ENCODE measurements around the gene ALDH1B1. TPM values are rescaled to one million over a fixed set of nuclear protein-coding genes. Genes with fewer than 3 reads are reported as not detected.

The ALDH1B1 gene
- polyA plus RNA-seq, 1 experiment: 38.4 TPM

- no peak for DNase-seq (ENCODE audit: low read depth)
- ChIA-PET POLR2A (no interaction called here), CTCF (interaction anchor here (1.7 to 2.2 kb wide), 2 partner anchors 12 to 19 kb away, joined by 4 to 7 read pairs; no protein-coding TSS in a partner anchor)
- peaks cover 13% of the 10 kb centered on the region for H3K27me3 ChIP-seq (ENCODE audit: control insufficient read depth, insufficient read depth, low read length)
- no peak overlapping the region for H3K4me3 ChIP-seq (ENCODE audit: low read depth, low read length)
- H3K36me3 ChIP-seq (ENCODE audit: control insufficient read depth, insufficient read depth, low read length): no peaks in the 10 kb centered on the region
- TF ChIP-seq CTCF (IDR thresholded peaks at IDR 0.05; ENCODE audit: insufficient read depth, low read depth, low read length): no peak
These were observed 20.2 kb downstream of the ALDH1B1 start for GRCh38 chr9:38412751-38413150.

- ChIA-PET POLR2A (no interaction called here), CTCF (interaction anchor here (1.7 to 2.2 kb wide), 2 partner anchors 13 to 19 kb away, joined by 4 to 7 read pairs; no protein-coding TSS in a partner anchor)
- Histone ChIP-seq H3K36me3 (ENCODE audit: control insufficient read depth, insufficient read depth, low read length) (no peaks in the 10 kb centered on the region), H3K4me3 (ENCODE audit: low read depth, low read length) (no peak overlapping the region), H3K27me3 (ENCODE audit: control insufficient read depth, insufficient read depth, low read length) (peaks cover 13% of the 10 kb centered on the region)
- no peak for DNase-seq (ENCODE audit: low read depth)
- TF ChIP-seq CTCF (IDR thresholded peaks at IDR 0.05; ENCODE audit: insufficient read depth, low read depth, low read length): no peak
These were observed 20.8 kb downstream of the ALDH1B1 start for GRCh38 chr9:38413283-38413682.

- ChIA-PET POLR2A (no interaction called here), CTCF (no interaction called here)
- no peaks in the 10 kb centered on the region for H3K36me3 ChIP-seq (ENCODE audit: control insufficient read depth, insufficient read depth, low read length)
- no peak for TF ChIP-seq CTCF (IDR thresholded peaks at IDR 0.05; ENCODE audit: insufficient read depth, low read depth, low read length)
- H3K27me3 ChIP-seq (ENCODE audit: control insufficient read depth, insufficient read depth, low read length): peaks cover 14% of the 10 kb centered on the region
- H3K4me3 ChIP-seq (ENCODE audit: low read depth, low read length): no peak overlapping the region
- DNase-seq (ENCODE audit: low read depth): no peak
These were observed 21.7 kb downstream of the ALDH1B1 start for GRCh38 chr9:38414040-38414723.

GRCh38 chr9:38415856-38416255 lies 23.4 kb downstream of the ALDH1B1 start:
- H3K4me3 ChIP-seq (ENCODE audit: low read depth, low read length): no peak overlapping the region
- CTCF ChIA-PET: interaction anchor here (2.0 to 3.5 kb wide), 2 partner anchors 15 to 17 kb away, joined by 6 to 36 read pairs; no protein-coding TSS in a partner anchor
- H3K36me3 ChIP-seq (ENCODE audit: control insufficient read depth, insufficient read depth, low read length): no peaks in the 10 kb centered on the region
- no peak for TF ChIP-seq CTCF (IDR thresholded peaks at IDR 0.05; ENCODE audit: insufficient read depth, low read depth, low read length)
- DNase-seq (ENCODE audit: low read depth): no peak
- H3K27me3 ChIP-seq (ENCODE audit: control insufficient read depth, insufficient read depth, low read length): peaks cover 12% of the 10 kb centered on the region
- POLR2A ChIA-PET: no interaction called here

GRCh38 chr9:38416461-38416860 lies 24.0 kb downstream of the ALDH1B1 start:
- CTCF ChIA-PET: interaction anchor here (0.6 to 3.5 kb wide), 5 partner anchors 12 to 26 kb away, joined by 3 to 36 read pairs (median 6); no protein-coding TSS in a partner anchor

More at GRCh38 chr9:38416461-38416860, 24.0 kb downstream of the ALDH1B1 start:
- H3K4me3 ChIP-seq (ENCODE audit: low read depth, low read length): no peak overlapping the region
- TF ChIP-seq CTCF (IDR thresholded peaks at IDR 0.05; ENCODE audit: insufficient read depth, low read depth, low read length): no peak
- no peak for DNase-seq (ENCODE audit: low read depth)
- H3K36me3 ChIP-seq (ENCODE audit: control insufficient read depth, insufficient read depth, low read length): no peaks in the 10 kb centered on the region
- H3K27me3 ChIP-seq (ENCODE audit: control insufficient read depth, insufficient read depth, low read length): peaks cover 13% of the 10 kb centered on the region
- POLR2A ChIA-PET: no interaction called here

All from BJ (cell line).